WTC11 (cell line): ENCODE results near the gene POU2F1. TPM values are rescaled to one million over a fixed set of nuclear protein-coding genes. Genes with fewer than 3 reads are reported as not detected.

Experiments used
- ATAC-seq: fragments of 200-7000 bp; cut with Tn5 transposase; 2 replicates; pipeline ENCODE4 v1.10.0; 2021; ENCODE audit warnings: mild to moderate bottlenecking, moderate library complexity
- CTCF ChIA-PET: fragments of 300-600 bp; sonication (Branson Sonifier 250); formaldehyde crosslinking; loops from one replicate; lab custom pipeline; 2021; ENCODE audit warnings: antibody characterized with exemption; lab: Charles Lee
- POLR2A ChIA-PET: fragments of 350-600 bp; sonication (Branson Sonifier 250); formaldehyde crosslinking; loops from one replicate; lab custom pipeline; 2021; ENCODE audit warnings: antibody characterized with exemption; lab: Charles Lee
- DNase-seq: peaks from one replicate; pipeline ENCODE4 v3.0.0; 2021; ENCODE audit warnings: low spot score
- H3K27ac Mint-ChIP-seq: 2 replicates; pipeline ENCODE4 v1.8.0; 2021; ENCODE audit warnings: mixed read lengths
- H3K27me3 Mint-ChIP-seq: 2 replicates; pipeline ENCODE4 v1.8.0; 2021; ENCODE audit warnings: low read depth, mild to moderate bottlenecking, moderate library complexity, mixed read lengths
- H3K36me3 Mint-ChIP-seq: 2 replicates; pipeline ENCODE4 v1.8.0; 2021; ENCODE audit warnings: mixed read lengths
- H3K4me1 Mint-ChIP-seq: 2 replicates; pipeline ENCODE4 v1.8.0; 2022; ENCODE audit warnings: mixed read lengths
- H3K4me3 Mint-ChIP-seq: 2 replicates; pipeline ENCODE4 v1.8.0; 2021; ENCODE audit warnings: mild to moderate bottlenecking, moderate library complexity, mixed read lengths
- H3K9me3 Mint-ChIP-seq: 2 replicates; pipeline ENCODE4 v1.8.0; 2021; ENCODE audit warnings: mixed read lengths
- FOXK1 ChIP-seq: sonication (generic); formaldehyde crosslinking; IDR thresholded peaks from 2 replicates; pipeline ENCODE4 v1.8.0; 2022; ENCODE audit warnings: mild to moderate bottlenecking, moderate library complexity, missing genetic modification reagents
- MXD4 ChIP-seq: fragments of 250-450 bp; sonication (Bioruptor Pico); IDR thresholded peaks from 2 replicates; pipeline ENCODE4 v1.8.0; 2021; ENCODE audit warnings: mild to moderate bottlenecking, moderate library complexity, borderline replicate concordance
- NFYB ChIP-seq: sonication (generic); formaldehyde crosslinking; conservative IDR thresholded peaks from 2 replicates; pipeline ENCODE4 v1.8.0; 2022; ENCODE audit warnings: low read depth, missing genetic modification reagents
- SP1 ChIP-seq: sonication (generic); formaldehyde crosslinking; conservative IDR thresholded peaks from 2 replicates; pipeline ENCODE4 v1.8.1; 2022; ENCODE audit warnings: missing genetic modification reagents
- TEAD4 ChIP-seq: sonication (generic); formaldehyde crosslinking; IDR thresholded peaks from 2 replicates; pipeline ENCODE4 v1.8.0; 2022; ENCODE audit warnings: mild to moderate bottlenecking, missing genetic modification reagents
- ZNF416 ChIP-seq: fragments of 250-450 bp; sonication (Bioruptor Pico); IDR thresholded peaks from 2 replicates; pipeline ENCODE4 v1.9.0; 2021; ENCODE audit warnings: mild to moderate bottlenecking, inconsistent platforms
- total RNA-seq: library from RNA; stranded (reverse); gene quantifications from 3 replicates; pipeline ENCODE4 v1.2.3, GENCODE V29; 2021
- TF ChIP-seq, protein P1 (sequence below): sonication (generic); formaldehyde crosslinking; IDR thresholded peaks from 2 replicates; pipeline ENCODE4 v1.8.0; 2023; ENCODE audit warnings: missing genetic modification reagents
- TF ChIP-seq, protein P2 (sequence below): fragments of 250-450 bp; sonication (Bioruptor Pico); IDR thresholded peaks from 2 replicates; pipeline ENCODE4 v1.9.0; 2021; ENCODE audit warnings: mild to moderate bottlenecking, borderline replicate concordance
- TF ChIP-seq, protein P3 (sequence below): sonication (generic); formaldehyde crosslinking; IDR thresholded peaks from 2 replicates; pipeline ENCODE4 v1.8.0; 2022; ENCODE audit warnings: mild to moderate bottlenecking, missing genetic modification reagents
- TF ChIP-seq, protein P4 (sequence below): sonication (generic); formaldehyde crosslinking; conservative IDR thresholded peaks from 2 replicates; pipeline ENCODE4 v1.8.1; 2023; ENCODE audit warnings: mild to moderate bottlenecking, low read depth, missing genetic modification reagents, moderate library complexity
- TF ChIP-seq, protein P5 (sequence below): sonication (generic); formaldehyde crosslinking; IDR thresholded peaks from 2 replicates; pipeline ENCODE4 v1.8.0; 2023; ENCODE audit warnings: missing genetic modification reagents, mild to moderate bottlenecking, borderline replicate concordance
- TF ChIP-seq, protein P6 (sequence below): sonication (generic); formaldehyde crosslinking; conservative IDR thresholded peaks from 2 replicates; pipeline ENCODE4 v1.8.1; 2022; ENCODE audit warnings: mild to moderate bottlenecking, missing genetic modification reagents
- TF ChIP-seq, protein P7 (sequence below): sonication (generic); formaldehyde crosslinking; IDR thresholded peaks from 2 replicates; pipeline ENCODE4 v1.8.1; 2022; ENCODE audit warnings: mild to moderate bottlenecking, missing genetic modification reagents, moderate library complexity, borderline replicate concordance

Gene POU2F1
- total RNA-seq, 1 experiment from 2014 or later, result 51.3 TPM

DNA sequence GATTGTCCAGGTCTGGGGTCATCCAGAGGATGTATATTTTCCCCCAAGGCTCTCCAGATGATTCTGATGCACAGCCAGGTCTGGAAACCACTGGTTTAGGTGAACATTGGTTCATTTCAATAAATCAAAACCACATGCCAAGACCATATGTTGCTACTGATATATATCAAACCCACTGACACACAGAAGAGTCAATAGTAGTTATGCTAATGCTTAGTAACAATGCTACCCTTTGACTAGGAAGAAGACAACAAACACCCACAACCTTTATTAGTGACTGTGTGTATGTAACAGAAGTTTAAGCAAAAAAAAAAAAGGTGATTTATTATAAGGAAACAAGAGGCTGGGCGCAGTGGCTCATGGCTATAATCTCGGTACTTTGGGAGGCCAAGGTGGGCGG is 35.6 kb upstream of the POU2F1 start (continued):
- TF ChIP-seq, protein P1, sequence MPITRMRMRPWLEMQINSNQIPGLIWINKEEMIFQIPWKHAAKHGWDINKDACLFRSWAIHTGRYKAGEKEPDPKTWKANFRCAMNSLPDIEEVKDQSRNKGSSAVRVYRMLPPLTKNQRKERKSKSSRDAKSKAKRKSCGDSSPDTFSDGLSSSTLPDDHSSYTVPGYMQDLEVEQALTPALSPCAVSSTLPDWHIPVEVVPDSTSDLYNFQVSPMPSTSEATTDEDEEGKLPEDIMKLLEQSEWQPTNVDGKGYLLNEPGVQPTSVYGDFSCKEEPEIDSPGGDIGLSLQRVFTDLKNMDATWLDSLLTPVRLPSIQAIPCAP (CRISPR knock-in tag), result no peak
- TF ChIP-seq, all 79 proteins: peak for 0

DNA sequence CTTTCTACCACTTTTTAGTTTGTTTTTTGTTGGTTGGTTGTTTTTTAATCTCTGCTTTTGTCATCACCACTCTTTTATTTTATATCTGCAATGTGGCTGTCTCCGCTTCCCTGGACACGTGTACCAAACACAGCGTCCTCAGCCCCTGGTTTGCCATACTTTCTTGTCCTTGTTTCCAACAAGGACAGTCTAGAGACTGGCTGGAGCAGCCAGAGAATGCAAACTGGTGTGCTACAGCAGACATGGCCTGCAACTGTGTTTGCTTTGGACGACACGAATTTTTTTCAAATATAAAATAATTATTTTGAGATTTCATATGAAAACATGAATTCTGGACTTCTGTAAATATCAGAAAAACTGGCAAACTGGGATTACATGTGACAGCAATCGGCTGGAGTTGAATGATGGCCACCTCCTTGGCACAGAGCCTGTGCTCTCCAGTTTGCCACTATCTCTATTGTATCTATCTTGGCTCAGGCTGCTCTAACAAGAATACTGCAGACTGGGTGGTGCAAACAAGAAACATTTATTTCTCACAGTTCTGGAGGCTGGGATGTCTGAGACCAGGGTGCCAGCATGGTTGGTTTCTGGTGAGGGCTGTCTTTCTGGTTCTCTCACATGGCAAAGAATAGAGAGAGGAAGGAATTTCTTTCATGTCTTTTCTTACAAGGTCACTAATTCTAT is 34.6 kb upstream of the POU2F1 start:
- no peak for ATAC-seq
- ChIA-PET POLR2A (no interaction called here), CTCF (no interaction called here)
- Mint-ChIP-seq H3K4me3 (no peak overlapping the region), H3K27me3 (no peaks in the 10 kb centered on the region; the same call in none of the 2 replicates), H3K4me1 (no peaks in the 10 kb centered on the region), H3K36me3 (no peaks in the 10 kb centered on the region), H3K27ac (no peak overlapping the region), H3K9me3 (peaks cover 11% of the 10 kb centered on the region; the same call in 1 of the 2 replicates)
- TF ChIP-seq, protein P2, sequence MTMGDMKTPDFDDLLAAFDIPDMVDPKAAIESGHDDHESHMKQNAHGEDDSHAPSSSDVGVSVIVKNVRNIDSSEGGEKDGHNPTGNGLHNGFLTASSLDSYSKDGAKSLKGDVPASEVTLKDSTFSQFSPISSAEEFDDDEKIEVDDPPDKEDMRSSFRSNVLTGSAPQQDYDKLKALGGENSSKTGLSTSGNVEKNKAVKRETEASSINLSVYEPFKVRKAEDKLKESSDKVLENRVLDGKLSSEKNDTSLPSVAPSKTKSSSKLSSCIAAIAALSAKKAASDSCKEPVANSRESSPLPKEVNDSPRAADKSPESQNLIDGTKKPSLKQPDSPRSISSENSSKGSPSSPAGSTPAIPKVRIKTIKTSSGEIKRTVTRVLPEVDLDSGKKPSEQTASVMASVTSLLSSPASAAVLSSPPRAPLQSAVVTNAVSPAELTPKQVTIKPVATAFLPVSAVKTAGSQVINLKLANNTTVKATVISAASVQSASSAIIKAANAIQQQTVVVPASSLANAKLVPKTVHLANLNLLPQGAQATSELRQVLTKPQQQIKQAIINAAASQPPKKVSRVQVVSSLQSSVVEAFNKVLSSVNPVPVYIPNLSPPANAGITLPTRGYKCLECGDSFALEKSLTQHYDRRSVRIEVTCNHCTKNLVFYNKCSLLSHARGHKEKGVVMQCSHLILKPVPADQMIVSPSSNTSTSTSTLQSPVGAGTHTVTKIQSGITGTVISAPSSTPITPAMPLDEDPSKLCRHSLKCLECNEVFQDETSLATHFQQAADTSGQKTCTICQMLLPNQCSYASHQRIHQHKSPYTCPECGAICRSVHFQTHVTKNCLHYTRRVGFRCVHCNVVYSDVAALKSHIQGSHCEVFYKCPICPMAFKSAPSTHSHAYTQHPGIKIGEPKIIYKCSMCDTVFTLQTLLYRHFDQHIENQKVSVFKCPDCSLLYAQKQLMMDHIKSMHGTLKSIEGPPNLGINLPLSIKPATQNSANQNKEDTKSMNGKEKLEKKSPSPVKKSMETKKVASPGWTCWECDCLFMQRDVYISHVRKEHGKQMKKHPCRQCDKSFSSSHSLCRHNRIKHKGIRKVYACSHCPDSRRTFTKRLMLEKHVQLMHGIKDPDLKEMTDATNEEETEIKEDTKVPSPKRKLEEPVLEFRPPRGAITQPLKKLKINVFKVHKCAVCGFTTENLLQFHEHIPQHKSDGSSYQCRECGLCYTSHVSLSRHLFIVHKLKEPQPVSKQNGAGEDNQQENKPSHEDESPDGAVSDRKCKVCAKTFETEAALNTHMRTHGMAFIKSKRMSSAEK (CRISPR knock-in tag), result no peak
- TF ChIP-seq, protein P3, sequence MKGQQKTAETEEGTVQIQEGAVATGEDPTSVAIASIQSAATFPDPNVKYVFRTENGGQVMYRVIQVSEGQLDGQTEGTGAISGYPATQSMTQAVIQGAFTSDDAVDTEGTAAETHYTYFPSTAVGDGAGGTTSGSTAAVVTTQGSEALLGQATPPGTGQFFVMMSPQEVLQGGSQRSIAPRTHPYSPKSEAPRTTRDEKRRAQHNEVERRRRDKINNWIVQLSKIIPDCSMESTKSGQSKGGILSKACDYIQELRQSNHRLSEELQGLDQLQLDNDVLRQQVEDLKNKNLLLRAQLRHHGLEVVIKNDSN (CRISPR knock-in tag), result no peak
- TF ChIP-seq, protein P4, sequence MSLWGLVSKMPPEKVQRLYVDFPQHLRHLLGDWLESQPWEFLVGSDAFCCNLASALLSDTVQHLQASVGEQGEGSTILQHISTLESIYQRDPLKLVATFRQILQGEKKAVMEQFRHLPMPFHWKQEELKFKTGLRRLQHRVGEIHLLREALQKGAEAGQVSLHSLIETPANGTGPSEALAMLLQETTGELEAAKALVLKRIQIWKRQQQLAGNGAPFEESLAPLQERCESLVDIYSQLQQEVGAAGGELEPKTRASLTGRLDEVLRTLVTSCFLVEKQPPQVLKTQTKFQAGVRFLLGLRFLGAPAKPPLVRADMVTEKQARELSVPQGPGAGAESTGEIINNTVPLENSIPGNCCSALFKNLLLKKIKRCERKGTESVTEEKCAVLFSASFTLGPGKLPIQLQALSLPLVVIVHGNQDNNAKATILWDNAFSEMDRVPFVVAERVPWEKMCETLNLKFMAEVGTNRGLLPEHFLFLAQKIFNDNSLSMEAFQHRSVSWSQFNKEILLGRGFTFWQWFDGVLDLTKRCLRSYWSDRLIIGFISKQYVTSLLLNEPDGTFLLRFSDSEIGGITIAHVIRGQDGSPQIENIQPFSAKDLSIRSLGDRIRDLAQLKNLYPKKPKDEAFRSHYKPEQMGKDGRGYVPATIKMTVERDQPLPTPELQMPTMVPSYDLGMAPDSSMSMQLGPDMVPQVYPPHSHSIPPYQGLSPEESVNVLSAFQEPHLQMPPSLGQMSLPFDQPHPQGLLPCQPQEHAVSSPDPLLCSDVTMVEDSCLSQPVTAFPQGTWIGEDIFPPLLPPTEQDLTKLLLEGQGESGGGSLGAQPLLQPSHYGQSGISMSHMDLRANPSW (CRISPR knock-in tag), result no peak
- TF ChIP-seq TEAD4 (CRISPR knock-in tag) (no peak), SP1 (no peak), NFYB (CRISPR knock-in tag) (no peak), MXD4 (CRISPR knock-in tag) (no peak), FOXK1 (CRISPR knock-in tag) (no peak), ZNF416 (CRISPR knock-in tag) (no peak)
- TF ChIP-seq, protein P1 (CRISPR knock-in tag), result no peak
- TF ChIP-seq, protein P5, sequence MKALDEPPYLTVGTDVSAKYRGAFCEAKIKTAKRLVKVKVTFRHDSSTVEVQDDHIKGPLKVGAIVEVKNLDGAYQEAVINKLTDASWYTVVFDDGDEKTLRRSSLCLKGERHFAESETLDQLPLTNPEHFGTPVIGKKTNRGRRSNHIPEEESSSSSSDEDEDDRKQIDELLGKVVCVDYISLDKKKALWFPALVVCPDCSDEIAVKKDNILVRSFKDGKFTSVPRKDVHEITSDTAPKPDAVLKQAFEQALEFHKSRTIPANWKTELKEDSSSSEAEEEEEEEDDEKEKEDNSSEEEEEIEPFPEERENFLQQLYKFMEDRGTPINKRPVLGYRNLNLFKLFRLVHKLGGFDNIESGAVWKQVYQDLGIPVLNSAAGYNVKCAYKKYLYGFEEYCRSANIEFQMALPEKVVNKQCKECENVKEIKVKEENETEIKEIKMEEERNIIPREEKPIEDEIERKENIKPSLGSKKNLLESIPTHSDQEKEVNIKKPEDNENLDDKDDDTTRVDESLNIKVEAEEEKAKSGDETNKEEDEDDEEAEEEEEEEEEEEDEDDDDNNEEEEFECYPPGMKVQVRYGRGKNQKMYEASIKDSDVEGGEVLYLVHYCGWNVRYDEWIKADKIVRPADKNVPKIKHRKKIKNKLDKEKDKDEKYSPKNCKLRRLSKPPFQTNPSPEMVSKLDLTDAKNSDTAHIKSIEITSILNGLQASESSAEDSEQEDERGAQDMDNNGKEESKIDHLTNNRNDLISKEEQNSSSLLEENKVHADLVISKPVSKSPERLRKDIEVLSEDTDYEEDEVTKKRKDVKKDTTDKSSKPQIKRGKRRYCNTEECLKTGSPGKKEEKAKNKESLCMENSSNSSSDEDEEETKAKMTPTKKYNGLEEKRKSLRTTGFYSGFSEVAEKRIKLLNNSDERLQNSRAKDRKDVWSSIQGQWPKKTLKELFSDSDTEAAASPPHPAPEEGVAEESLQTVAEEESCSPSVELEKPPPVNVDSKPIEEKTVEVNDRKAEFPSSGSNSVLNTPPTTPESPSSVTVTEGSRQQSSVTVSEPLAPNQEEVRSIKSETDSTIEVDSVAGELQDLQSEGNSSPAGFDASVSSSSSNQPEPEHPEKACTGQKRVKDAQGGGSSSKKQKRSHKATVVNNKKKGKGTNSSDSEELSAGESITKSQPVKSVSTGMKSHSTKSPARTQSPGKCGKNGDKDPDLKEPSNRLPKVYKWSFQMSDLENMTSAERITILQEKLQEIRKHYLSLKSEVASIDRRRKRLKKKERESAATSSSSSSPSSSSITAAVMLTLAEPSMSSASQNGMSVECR (CRISPR knock-in tag), result no peak
- TF ChIP-seq, protein P6, sequence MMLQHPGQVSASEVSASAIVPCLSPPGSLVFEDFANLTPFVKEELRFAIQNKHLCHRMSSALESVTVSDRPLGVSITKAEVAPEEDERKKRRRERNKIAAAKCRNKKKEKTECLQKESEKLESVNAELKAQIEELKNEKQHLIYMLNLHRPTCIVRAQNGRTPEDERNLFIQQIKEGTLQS (CRISPR knock-in tag), result no peak
- TF ChIP-seq, protein P7, sequence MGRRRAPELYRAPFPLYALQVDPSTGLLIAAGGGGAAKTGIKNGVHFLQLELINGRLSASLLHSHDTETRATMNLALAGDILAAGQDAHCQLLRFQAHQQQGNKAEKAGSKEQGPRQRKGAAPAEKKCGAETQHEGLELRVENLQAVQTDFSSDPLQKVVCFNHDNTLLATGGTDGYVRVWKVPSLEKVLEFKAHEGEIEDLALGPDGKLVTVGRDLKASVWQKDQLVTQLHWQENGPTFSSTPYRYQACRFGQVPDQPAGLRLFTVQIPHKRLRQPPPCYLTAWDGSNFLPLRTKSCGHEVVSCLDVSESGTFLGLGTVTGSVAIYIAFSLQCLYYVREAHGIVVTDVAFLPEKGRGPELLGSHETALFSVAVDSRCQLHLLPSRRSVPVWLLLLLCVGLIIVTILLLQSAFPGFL, result no peak
- DNase-seq, result no peak
